MM.1S (cell line): ENCODE data around the gene ATG10.

Experiments used
- DNase-seq: peaks from one replicate; pipeline ENCODE4 v3.0.0-alpha.2; 2015
- H2AFZ ChIP-seq: fragments of 300-600 bp; sonication (generic); 2 replicates; pipeline ENCODE4 v1.6.0; 2016; ENCODE audit warnings: antibody characterized with exemption, low read length
- H3F3A ChIP-seq: fragments of 300-600 bp; sonication (generic); 2 replicates; pipeline ENCODE4 v1.6.1; 2016; ENCODE audit warnings: mild to moderate bottlenecking, antibody characterized with exemption, low read length, moderate library complexity, mixed read lengths; ENCODE audit not compliant: insufficient read depth
- H3K27ac ChIP-seq: fragments of 300-600 bp; sonication (generic); 2 replicates; pipeline ENCODE4 v1.5.1; 2016; ENCODE audit warnings: mild to moderate bottlenecking, low read length
- H3K27me3 ChIP-seq: fragments of 300-600 bp; sonication (generic); replicated peaks from 2 replicates; pipeline ENCODE4 v1.6.0; 2016; ENCODE audit warnings: low read length; ENCODE audit not compliant: insufficient read depth
- H3K36me3 ChIP-seq: fragments of 300-600 bp; sonication (generic); replicated peaks from 2 replicates; pipeline ENCODE4 v1.6.1; 2016; ENCODE audit warnings: mild to moderate bottlenecking, low read length, mixed read lengths; ENCODE audit not compliant: insufficient read depth
- H3K4me1 ChIP-seq: fragments of 300-600 bp; sonication (generic); 2 replicates; pipeline ENCODE4 v1.6.1; 2016; ENCODE audit warnings: low read length, mixed read lengths
- H3K4me2 ChIP-seq: fragments of 300-600 bp; sonication (generic); 2 replicates; pipeline ENCODE4 v1.6.0; 2016; ENCODE audit warnings: low read depth, low read length
- H3K4me3 ChIP-seq: fragments of 300-600 bp; sonication (generic); 2 replicates; pipeline ENCODE4 v1.5.1; 2016; ENCODE audit warnings: low read length, mixed read lengths
- H3K79me2 ChIP-seq: fragments of 300-600 bp; sonication (generic); 2 replicates; pipeline ENCODE4 v1.6.1; 2016; ENCODE audit warnings: mixed run types, low read length, mixed read lengths
- H3K9ac ChIP-seq: fragments of 300-600 bp; sonication (generic); 2 replicates; pipeline ENCODE4 v1.6.1; 2016; ENCODE audit warnings: low read length, mixed read lengths
- H3K9me2 ChIP-seq: fragments of 300-600 bp; sonication (generic); replicated peaks from 2 replicates; pipeline ENCODE4 v1.6.1; 2016; ENCODE audit warnings: mild to moderate bottlenecking, low read length, mixed read lengths; ENCODE audit not compliant: insufficient read depth
- H3K9me3 ChIP-seq: fragments of 300-600 bp; sonication (generic); replicated peaks from 2 replicates; pipeline ENCODE4 v1.6.1; 2016; ENCODE audit warnings: mild to moderate bottlenecking, low read length, mixed read lengths; ENCODE audit not compliant: insufficient read depth
- H4K20me1 ChIP-seq: fragments of 300-600 bp; sonication (generic); 2 replicates; pipeline ENCODE4 v1.6.1; 2016; ENCODE audit warnings: mild to moderate bottlenecking, low read length, moderate library complexity, mixed read lengths; ENCODE audit not compliant: insufficient read depth
- EZH2 ChIP-seq: fragments of 300-600 bp; sonication (generic); optimal IDR thresholded peaks from 2 replicates; pipeline ENCODE3; 2017; ENCODE audit warnings: low read depth, mild to moderate bottlenecking, antibody characterized with exemption, low read length, mixed read lengths
- EZH2phosphoT487 ChIP-seq: fragments of 300-600 bp; sonication (generic); IDR thresholded peaks from 2 replicates; pipeline ENCODE4 v1.6.1; 2018; ENCODE audit warnings: antibody characterized with exemption, low read length
- TF ChIP-seq, protein P1 (sequence below): fragments of 300-600 bp; sonication (generic); IDR thresholded peaks from 2 replicates; pipeline ENCODE4 v1.5.1; 2016; ENCODE audit warnings: antibody characterized with exemption, low read length, mixed read lengths

The ATG10 gene

DNA sequence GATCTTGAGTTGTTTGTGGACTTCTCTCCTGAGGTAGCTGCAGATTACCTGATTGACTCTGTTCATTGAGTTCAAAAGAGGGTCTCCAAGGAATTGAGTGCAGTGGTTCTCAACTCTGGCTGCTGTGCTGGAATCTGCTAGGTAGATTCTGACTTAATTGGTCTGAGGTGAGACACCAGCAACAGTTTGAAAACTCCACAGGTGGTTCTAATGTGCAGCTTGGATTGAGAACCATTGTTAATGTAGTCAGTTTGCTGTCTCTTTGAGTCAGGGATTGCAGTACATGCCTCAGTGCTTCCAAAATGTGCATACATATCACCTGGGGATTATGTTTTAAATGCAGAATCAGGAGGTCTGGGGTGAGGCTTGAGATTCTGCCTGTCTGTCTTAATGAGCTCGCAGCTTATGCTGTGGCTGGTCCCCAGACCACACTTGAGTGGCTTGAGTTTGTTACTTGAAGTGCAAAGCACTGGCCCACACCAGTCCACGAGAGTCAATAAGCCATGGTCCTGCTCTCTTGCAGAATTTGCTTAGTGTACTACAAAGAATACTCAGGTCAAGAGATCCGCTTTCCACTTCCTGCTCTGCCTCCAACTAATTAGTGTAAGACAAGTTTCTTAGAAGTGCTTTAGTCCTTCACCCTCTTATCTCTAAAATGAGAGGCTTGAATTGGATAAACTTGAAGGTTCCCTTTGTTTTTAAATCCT lies 82.3 kb downstream of the ATG10 start:
- TF ChIP-seq EZH2phosphoT487 (no peak), EZH2 (no peak)
- TF ChIP-seq, protein P1, sequence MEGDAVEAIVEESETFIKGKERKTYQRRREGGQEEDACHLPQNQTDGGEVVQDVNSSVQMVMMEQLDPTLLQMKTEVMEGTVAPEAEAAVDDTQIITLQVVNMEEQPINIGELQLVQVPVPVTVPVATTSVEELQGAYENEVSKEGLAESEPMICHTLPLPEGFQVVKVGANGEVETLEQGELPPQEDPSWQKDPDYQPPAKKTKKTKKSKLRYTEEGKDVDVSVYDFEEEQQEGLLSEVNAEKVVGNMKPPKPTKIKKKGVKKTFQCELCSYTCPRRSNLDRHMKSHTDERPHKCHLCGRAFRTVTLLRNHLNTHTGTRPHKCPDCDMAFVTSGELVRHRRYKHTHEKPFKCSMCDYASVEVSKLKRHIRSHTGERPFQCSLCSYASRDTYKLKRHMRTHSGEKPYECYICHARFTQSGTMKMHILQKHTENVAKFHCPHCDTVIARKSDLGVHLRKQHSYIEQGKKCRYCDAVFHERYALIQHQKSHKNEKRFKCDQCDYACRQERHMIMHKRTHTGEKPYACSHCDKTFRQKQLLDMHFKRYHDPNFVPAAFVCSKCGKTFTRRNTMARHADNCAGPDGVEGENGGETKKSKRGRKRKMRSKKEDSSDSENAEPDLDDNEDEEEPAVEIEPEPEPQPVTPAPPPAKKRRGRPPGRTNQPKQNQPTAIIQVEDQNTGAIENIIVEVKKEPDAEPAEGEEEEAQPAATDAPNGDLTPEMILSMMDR = no peak
- H3K27me3 ChIP-seq = no peaks in the 10 kb centered on the region
- H3K9ac ChIP-seq = no peak overlapping the region

DNA sequence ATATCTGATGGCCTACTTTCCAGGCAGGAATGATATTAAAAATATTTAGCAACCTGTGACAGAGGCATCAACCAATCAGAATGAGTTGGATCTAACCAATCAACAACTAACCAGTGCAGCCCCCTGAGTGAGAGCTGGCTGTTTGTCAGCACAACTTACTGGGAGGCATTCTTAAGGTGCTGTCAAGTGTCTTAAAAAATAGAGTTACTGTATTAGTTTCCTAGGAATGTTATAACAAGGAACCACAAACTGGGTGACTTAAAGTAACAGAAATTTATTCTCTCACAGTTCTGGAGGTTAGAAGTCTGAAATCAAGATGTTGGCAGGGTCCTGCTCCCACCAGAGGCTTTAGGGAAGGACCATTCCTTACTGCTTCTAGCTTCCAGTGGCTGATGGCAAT lies 85.2 kb downstream of the ATG10 start:
- Histone ChIP-seq H3K9ac (no peak overlapping the region), H4K20me1 (no peaks in the 10 kb centered on the region), H3K4me1 (no peaks in the 10 kb centered on the region), H3K36me3 (no peaks in the 10 kb centered on the region), H3F3A (no peaks in the 10 kb centered on the region), H3K4me2 (no peak overlapping the region), H3K27ac (no peak overlapping the region), H2AFZ (no peak overlapping the region), H3K27me3 (no peaks in the 10 kb centered on the region), H3K79me2 (no peaks in the 10 kb centered on the region), H3K9me3 (no peaks in the 10 kb centered on the region), H3K9me2 (no peaks in the 10 kb centered on the region), H3K4me3 (no peak overlapping the region)
- no peak for DNase-seq
- TF ChIP-seq, protein P1 = no peak
- TF ChIP-seq EZH2phosphoT487 (no peak), EZH2 (no peak)

More for the DNA sequence above, 82.3 kb downstream of the ATG10 start:
- no peaks in the 10 kb centered on the region; the same call in 1 of the 2 replicates for H3K9me2 ChIP-seq
- no peaks in the 10 kb centered on the region for H3K79me2 ChIP-seq
- no peaks in the 10 kb centered on the region for H3K9me3 ChIP-seq
- no peaks in the 10 kb centered on the region for H3F3A ChIP-seq
- DNase-seq = no peak
- H3K27ac ChIP-seq = no peak overlapping the region
- H3K36me3 ChIP-seq = no peaks in the 10 kb centered on the region
- H3K4me1 ChIP-seq = no peaks in the 10 kb centered on the region
- H2AFZ ChIP-seq = no peak overlapping the region
- no peaks in the 10 kb centered on the region for H4K20me1 ChIP-seq
- H3K4me3 ChIP-seq = no peak overlapping the region
- H3K4me2 ChIP-seq = no peak overlapping the region

- Histone ChIP-seq H3K27ac (no peak overlapping the region), H3K4me2 (no peak overlapping the region), H3K36me3 (no peaks in the 10 kb centered on the region), H3F3A (no peaks in the 10 kb centered on the region), H3K4me1 (no peaks in the 10 kb centered on the region), H3K79me2 (no peaks in the 10 kb centered on the region), H3K9me2 (no peaks in the 10 kb centered on the region), H3K27me3 (no peaks in the 10 kb centered on the region), H3K9ac (no peak overlapping the region), H2AFZ (no peak overlapping the region), H3K4me3 (no peak overlapping the region), H3K9me3 (no peaks in the 10 kb centered on the region), H4K20me1 (no peaks in the 10 kb centered on the region)
- TF ChIP-seq EZH2phosphoT487 (no peak), EZH2 (no peak)
- TF ChIP-seq, protein P1 = no peak
- DNase-seq = no peak
Observed at GRCh38 chr5:82058710-82059109, 86.9 kb downstream of the ATG10 start.
